ENCODE measurements around the gene CARMIL3.
A peak's percentile ranks its signal among the peaks of the same experiment; 100 is the strongest.
"Not testable (repeated sequence)": the region's sequence is repeated elsewhere in the genome, so short reads cannot be mapped to it uniquely, and the experiment has no call there.

CARMIL3 gene, protein sequence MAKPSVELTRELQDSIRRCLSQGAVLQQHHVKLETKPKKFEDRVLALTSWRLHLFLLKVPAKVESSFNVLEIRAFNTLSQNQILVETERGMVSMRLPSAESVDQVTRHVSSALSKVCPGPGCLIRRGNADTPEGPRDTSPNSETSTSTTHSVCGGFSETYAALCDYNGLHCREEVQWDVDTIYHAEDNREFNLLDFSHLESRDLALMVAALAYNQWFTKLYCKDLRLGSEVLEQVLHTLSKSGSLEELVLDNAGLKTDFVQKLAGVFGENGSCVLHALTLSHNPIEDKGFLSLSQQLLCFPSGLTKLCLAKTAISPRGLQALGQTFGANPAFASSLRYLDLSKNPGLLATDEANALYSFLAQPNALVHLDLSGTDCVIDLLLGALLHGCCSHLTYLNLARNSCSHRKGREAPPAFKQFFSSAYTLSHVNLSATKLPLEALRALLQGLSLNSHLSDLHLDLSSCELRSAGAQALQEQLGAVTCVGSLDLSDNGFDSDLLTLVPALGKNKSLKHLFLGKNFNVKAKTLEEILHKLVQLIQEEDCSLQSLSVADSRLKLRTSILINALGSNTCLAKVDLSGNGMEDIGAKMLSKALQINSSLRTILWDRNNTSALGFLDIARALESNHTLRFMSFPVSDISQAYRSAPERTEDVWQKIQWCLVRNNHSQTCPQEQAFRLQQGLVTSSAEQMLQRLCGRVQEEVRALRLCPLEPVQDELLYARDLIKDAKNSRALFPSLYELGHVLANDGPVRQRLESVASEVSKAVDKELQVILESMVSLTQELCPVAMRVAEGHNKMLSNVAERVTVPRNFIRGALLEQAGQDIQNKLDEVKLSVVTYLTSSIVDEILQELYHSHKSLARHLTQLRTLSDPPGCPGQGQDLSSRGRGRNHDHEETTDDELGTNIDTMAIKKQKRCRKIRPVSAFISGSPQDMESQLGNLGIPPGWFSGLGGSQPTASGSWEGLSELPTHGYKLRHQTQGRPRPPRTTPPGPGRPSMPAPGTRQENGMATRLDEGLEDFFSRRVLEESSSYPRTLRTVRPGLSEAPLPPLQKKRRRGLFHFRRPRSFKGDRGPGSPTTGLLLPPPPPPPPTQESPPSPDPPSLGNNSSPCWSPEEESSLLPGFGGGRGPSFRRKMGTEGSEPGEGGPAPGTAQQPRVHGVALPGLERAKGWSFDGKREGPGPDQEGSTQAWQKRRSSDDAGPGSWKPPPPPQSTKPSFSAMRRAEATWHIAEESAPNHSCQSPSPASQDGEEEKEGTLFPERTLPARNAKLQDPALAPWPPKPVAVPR (N-terminal part only)

DNA sequence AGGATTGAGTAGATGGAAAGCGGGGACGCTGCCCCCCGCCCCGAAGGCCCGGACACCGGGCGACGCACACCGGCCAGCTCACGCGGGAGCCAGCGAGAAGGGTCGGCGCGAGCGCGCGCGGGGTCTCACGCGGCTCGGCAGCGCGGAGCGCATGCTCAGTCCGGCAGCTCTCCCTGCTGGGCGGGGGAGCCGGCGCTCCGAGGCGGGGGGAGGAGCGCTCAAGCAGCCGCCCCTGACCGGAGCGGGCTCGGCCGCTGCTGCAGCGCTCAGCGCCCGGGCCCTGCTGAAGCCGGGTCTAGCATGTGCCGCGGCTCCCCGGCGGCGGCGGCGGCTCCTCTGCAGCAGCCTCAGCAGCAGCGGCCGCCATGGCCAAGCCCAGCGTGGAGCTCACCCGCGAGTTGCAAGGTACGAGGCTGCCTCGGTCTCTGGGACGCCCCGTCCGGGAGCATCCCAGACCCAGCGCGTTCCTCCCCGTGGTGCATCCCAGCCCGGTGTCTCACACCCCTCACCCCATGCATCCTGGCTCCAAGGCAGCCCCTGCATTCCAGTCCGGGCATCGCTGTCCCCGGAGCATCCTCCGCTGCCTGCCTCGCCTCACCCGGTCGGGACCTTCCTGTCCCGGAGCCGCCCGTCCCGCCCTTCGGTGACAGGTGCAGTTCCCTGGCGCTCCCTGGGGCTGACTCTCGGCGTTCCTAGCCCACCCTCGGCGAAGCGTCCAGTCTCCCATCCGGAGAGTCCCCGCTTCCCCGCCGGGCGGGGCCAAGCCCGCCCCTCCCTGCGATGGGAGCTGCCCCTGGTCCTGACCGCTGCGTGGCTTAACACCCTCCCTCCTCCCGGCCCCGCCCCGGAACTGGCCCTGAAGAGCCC is at the start of gene CARMIL3:
CARMIL3 (plus strand) TSS at position 221 of the 867 bp plus-strand sequence; CDS start at position 366, 145 bp downstream.
- DNase-seq (ENCODE audit: low spot score), result peak; percentile 84

DNA sequence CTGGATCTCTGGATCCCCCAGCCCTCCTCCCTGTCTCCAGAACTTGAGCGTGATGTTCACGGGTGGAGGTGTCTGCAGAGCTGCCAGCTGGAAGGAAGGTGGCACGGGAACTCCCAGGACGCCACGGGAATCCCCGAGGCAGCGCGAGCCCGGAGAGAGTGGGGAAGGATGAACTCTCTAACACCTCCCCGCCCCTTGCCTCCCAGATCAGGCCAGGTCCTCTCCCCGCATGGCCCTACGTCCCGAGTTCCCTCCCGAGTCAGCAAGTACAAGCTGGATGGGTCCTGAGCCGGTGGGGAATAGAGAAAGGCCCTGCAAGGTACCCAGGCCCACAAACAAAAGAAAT is 45.4 kb upstream of the CARMIL3 start:
- DNase-seq (ENCODE audit: low spot score), result not testable (repeated sequence)

DNA sequence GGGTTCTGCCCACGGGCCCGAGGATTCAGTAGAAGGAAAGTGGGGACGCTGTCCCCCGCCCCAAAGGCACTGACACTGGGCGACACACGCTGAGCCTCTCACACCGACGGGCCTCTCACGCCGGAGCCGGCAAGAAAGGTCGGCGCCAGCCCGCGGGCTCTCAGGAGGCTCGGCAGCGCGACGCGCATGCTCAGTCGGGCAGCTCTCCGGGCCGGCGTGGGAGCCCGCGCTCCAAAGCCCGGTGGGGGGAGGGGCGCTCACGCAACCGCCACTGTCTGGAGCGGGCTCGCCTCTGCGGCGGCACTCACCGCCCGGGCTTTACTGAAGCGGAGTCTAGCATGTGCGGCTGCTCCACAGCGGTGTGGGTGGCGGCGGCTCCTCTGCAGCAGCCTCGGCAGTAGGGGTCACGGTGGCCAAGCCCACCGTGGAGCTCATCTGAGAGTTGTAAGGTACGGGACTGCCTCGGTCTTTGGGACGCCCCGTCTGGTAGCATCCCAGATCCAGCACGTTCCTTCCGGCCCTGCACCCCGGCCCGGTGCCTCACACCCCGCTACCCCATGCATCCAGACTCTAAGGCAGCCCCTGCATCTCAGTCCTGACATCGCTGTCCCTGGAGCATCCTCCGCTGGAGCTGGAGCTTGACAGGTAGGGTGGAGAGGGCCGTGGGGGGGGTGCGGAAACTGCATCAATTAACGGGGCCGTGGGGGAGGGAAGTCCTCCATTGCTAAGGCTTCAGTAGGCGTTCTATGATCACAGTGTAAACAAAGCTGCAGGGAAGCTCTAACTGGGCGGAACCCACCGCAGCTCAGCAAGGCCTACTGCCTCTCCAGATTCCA is 44.8 kb upstream of the CARMIL3 start:
- peak; percentile 67 for DNase-seq (ENCODE audit: low spot score)

DNA sequence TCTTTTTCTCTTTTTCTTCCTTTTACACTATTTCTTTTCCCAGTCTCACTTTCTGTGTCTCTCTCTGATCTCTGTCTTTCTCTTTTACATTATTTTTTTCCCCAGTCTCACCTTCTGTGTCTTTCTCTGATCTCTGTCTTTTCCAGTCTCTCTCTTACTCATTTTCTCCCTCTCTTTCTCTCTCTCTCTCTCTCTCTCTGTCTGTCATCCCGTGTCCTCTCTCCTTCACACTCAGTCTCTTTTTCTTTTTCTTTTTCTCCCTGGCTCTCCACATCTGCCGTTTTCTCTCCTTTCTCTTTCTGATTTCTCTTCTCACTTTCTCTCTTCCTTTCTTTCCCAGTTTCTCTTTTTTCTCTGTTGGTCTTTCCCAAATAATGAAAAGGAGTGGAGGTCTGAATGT is 40.8 kb upstream of the CARMIL3 start:
- DNase-seq (ENCODE audit: low spot score), result no peak

DNA sequence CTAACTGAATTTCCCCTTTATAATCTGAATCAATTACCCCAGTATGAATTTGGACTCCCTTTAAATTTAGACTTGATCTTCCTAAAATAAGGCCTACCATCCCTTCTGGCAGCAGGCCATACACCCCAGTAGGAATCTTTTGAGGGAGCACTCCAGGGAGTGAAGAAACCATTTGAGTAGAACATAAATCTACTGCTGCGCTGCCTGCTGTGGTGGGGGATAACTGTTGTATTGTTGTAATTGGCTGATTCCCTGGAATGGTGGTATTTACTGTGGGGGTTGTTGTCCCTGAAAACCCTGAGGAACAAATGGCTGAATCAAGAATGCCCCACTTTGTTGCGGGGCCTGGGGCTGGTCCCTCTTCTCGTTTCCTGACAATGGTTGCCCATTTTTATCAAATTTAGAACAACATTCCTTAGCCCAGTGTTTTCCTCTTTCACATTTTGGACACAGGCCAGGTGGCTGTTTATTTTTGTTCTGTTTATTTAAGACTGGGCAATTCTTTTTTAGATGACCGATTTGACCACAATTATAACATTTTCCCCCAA is 39.0 kb upstream of the CARMIL3 start:
- DNase-seq (ENCODE audit: low spot score), result not testable (repeated sequence)

DNA sequence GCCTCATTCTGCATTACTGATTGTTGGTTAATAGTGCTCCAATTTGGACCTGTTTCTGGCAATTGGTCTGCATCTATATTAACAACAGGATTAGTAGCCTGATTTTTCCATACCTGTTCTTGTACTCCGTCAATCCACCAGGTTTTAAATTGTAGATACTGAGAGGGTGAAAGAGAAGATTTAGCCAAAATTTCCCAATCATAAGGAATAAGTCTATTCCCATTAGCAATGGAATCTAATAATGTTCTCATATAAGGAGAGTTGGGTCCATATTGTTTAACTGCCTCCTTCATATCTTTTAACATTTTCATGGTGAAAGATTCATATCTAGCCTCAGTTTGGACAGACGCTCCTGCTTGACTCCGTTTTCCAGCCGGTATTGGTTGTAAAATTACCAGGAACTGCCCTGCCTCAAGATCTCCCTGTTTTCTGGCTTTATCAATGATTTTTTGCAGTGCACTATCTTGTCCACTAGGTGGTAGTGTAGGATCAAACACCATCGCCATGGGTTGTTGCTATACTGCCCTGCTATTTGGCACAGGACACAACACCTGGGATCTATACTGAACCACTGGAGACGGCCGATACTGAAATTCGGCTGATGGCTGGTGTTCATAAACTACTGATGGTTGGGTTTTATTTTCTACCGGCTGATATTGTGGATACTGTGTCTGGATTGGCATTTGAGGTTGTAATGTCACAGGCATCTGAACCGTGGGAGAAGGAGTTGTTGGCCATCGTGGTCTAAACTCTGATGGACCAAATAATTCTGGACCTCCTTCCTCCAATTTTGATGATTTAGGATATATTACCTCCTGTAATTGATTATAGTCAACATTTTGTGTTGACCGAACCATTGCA is 37.9 kb upstream of the CARMIL3 start:
- peak; percentile 56 for DNase-seq (ENCODE audit: low spot score)

DNA sequence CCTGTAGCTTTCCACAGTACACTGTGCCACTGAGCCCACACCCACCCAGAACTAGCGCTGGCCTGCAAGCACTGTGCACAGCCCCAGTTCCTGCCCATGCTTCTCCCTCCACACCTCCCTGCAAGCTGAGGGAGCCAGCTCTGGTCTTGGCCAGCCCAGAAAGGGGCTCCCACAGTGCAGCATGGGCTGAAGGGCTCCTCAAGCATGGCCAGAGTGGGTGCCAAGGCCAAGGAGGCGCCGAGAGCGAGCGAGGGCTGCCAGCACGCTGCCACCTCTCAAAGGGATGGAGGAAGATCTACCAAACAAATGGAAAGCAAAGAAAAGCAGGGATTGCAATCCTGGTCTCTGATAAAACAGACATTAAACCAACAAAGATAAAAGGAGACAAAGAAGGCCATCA is 36.1 kb upstream of the CARMIL3 start:
- DNase-seq (ENCODE audit: low spot score), result not testable (repeated sequence)

DNA sequence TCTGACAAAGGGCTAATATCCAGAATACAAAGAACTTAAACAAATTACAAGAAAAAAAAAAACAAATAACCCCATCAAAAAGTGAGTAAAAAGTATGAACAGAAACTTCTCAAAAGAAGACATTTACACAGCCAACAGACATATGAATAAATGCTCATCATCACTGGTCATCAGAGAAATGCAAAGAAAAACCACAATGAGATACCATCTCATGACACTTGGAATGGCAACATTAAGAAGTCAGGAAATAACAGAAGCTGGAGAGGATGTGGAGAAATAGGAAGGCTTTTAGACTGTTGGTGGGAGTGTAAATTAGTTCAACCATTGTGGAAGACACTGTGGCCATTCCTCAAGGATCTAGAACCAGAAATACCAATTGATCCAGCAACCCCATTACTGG is 32.8 kb upstream of the CARMIL3 start:
- not testable (repeated sequence) for DNase-seq (ENCODE audit: low spot score)

DNA sequence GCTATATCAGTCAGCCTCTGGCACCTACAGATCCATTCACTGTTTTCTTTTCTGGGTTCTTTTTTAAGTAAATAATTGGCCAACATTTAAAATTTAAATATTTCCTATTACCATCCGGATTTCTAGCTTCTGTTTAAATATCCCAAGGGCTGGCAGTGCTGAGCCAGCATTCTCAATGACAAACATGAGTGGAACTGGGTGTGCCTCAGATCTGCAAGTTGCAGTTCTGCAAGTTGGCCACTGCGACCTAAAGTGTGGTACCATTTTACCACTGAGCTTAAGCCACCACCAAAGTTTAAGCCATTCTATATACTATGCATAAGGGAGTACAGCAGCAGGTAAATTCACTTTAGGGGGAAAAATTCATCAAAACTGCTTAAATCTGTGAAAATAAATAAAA is 31.9 kb upstream of the CARMIL3 start:
- DNase-seq (ENCODE audit: low spot score), result not testable (repeated sequence)

DNA sequence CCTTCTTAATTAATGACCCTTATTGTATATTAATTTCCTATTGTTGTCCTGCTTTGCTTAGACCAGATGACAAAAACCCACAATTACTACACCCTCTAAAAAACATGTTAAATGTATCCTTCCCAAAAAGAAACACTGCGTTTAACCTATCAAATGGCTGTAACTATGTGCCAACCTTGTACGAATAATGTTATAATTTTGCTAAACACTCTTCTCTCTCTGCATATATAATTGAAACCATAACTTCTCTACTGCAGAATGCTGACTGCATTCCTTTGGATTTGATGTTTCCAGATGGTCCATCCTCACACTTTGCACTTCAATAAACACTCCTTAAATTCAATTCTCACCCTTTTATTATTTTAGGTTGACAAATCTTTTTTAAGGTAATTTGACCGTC is 31.3 kb upstream of the CARMIL3 start:
- DNase-seq (ENCODE audit: low spot score), result not testable (repeated sequence)

DNA sequence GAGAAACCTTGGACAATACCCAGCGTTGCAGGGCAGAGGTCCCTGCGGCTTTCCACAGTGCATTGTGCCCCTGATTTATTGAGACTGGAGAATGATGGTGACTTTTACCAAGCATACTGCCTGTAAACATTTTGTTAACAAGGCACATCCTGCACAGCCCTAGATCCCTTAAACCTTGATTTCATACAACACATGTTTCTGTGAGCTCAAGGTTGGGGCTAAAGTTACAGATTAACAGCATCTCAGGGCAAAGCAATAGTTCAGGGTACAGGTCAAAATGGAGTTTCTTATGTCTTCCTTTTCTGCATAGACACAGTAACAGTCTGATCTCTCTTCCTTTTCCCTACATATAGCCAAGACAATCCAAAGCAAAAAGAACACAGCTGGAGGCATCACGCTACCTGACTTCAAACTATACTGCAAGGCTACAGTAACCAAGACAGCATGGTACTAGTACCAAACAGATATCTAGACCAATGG is 26.8 kb upstream of the CARMIL3 start:
- not testable (repeated sequence) for DNase-seq (ENCODE audit: low spot score)

DNA sequence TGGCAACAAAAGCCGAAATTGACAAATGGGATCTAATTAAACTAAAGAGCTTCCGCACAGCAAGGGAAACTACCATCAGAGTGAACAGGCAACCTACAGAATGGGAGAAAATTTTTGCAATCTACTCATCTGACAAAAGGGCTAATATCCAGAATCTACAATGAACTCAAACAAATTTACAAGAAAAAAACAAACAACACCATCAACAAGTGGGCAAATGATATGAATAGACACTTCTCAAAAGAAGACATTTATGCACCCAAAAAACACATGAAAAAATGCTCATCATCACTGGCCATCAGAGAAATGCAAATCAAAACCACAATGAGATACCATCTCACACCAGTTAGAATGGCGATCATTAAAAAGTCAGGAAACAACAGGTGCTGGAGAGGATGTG is 22.1 kb upstream of the CARMIL3 start:
- not testable (repeated sequence) for DNase-seq (ENCODE audit: low spot score)

DNA sequence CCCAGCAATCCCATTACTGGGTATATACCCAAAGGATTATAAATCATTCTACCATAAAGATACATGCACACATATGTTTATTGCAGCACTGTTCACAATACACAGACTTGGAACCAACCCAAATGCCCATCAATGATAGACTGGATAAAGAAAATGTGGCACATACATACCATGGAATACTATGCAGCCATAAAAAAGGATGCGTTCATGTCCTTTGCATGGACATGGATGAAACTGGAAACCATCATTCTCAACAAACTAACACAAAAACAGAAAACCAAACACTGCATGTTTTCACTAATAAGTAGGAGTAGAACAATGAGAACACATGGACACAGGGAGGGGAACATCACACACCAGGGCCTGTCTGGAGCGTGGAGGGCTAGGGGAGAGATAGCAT is 20.5 kb upstream of the CARMIL3 start:
- DNase-seq (ENCODE audit: low spot score), result not testable (repeated sequence)

DNA sequence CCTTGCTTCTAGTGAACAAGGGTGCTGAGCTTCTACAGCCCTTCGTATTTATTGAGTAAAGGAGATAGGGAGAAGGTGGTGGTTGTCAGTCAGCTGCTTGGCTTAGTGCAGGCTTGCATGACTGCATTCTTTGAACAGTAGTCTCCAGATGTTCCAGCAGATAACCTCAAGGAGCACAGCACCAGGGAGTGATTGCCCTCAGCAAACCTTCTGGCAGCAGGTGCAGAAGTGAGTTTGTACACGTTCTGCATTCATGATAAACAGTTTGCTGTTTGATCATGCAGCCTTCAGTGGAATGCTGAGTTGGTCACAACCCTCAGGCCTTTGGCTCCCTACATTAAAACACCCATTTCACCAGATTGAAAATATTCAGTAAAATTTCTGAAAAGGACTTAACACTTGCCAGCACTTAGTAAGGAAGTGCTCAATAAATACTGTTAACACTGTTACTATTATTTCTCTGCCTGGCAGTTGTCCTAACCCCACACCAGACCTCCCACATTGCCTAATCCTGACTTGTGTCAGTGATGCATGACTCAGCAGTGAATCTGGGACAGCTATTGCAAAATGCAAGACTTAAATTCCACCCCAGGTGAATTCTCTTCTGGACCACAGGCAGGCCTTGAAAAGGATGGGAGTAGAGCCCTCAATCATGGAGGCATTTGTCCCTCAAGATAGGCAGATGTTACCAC is 18.9 kb upstream of the CARMIL3 start:
- no peak for DNase-seq (ENCODE audit: low spot score)

DNA sequence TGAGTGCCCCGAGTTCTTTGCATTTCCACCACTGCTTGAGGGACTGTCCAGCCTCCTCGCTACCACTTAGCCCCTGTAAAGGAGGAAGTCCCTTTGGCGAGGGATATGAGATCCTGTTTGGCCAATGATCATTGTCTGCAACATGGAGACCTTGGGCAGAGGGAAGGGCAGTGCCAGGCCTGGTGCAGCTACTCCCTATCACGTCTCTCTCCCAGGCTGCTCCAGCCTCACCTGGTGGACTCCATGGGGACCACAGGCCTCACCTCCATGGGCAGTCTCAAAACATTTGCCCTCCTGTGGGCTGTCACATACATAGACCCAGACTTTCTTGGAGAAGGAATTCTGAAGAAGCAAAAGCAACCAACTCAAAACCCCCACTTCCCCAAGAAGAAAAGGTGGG is 16.0 kb upstream of the CARMIL3 start:
- not testable (repeated sequence) for DNase-seq (ENCODE audit: low spot score)

DNA sequence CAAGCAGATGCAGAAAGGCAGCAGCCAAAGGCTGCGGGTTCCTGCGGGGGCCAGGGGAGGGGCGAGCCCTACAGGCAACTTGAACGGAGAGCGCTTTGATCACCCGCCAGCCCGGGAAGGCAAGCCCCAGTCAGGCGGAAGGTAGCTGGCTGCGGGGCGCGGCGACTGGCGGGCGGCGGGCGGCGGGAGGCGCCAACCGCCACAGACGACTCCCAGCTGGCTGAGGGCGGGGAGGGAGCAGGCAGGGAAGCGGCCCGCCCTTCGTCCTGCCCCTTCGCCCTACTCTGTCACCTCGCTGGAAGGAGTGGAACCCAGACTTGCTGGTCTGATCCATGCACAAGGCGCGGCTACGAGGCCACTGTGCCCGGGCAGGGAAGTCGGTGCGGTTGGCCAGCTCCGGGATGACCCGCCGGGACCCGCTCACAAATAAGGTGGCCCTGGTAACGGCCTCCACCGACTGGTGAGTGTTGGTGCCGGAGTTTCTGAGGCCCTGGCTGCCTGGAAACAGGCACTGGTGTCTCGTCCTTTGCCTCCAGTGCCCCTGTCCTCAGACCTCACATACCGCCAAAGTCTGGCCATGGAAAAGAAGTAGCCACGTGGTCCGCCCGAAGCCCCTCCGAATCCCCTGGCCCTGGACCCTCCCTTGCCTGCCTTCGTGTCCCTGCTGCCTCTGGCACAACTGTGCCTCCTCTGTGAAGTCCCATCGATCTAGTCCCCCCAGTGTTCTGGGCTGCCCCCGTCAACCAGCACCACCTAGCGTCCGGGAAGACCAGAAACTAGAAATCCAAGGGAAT is 15.4 kb upstream of the CARMIL3 start:
- peak; percentile 83 for DNase-seq (ENCODE audit: low spot score)

DNA sequence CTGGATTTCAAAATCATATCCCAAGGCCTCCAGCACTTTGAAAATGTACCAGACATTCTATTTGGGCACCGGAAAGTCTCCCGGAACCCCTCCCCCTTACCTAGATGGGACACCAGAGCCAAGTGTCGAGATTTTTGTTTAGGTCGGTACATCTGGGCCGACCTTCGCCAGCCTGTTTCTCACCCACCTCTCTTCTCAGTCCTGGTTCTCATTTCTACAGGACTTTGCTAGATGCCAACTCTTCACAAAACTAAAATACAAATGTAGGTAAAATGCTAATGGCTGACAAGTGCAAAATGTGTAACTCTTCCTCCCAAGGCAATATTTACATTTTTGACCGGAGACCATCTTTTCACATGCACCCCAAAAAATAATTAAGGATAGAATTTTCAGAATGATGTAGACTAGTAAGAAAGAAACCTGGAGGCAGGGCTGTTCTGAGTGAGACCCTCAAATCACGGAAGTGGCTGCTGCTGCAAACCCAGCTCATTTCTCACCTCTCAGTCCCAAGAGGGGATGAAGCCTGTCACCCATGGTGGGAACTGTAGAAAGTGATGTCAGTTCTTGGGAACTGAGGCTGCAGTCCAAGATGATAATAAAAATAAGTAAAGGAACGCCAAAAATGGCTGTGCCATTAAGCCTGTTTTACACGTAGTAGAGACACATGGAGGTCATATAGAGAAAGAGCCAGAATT is 14.7 kb upstream of the CARMIL3 start:
- not testable (repeated sequence) for DNase-seq (ENCODE audit: low spot score)

All from ecto neural progenitor cell (in vitro differentiated cells).